Medulla oblongata (tissue), 1 donor: ENCODE data around the gene METRNL.

Experiments used
- DNase-seq: peaks from one replicate; pipeline ENCODE4 v3.0.0-alpha.2; 2015; ENCODE audit errors: extremely low spot score

METRNL gene

GRCh38 chr17:83067071-83067717, 12.2 kb upstream of the METRNL start:
- DNase-seq = no peak

- DNase-seq = no peak
Observed at GRCh38 chr17:83067718-83068261, 11.6 kb upstream of the METRNL start.

- DNase-seq = no peak
Observed at GRCh38 chr17:83068641-83069570, 10.5 kb upstream of the METRNL start.

- DNase-seq = no peak
Observed at GRCh38 chr17:83069571-83069906, 9.9 kb upstream of the METRNL start.

GRCh38 chr17:83069931-83070742, 9.3 kb upstream of the METRNL start:
- no peak for DNase-seq

GRCh38 chr17:83070800-83071341, 8.5 kb upstream of the METRNL start:
- no peak for DNase-seq

GRCh38 chr17:83071365-83071764, 8.0 kb upstream of the METRNL start:
- DNase-seq = no peak

GRCh38 chr17:83071966-83072562, 7.3 kb upstream of the METRNL start:
- no peak for DNase-seq

- DNase-seq = no peak
Observed at GRCh38 chr17:83072600-83073358, 6.6 kb upstream of the METRNL start.

GRCh38 chr17:83073389-83074063, 5.9 kb upstream of the METRNL start:
- DNase-seq = no peak

- no peak for DNase-seq
Observed at GRCh38 chr17:83074486-83075223, 4.8 kb upstream of the METRNL start.

GRCh38 chr17:83075270-83075880, 4.0 kb upstream of the METRNL start:
- no peak for DNase-seq

- no peak for DNase-seq
Observed at GRCh38 chr17:83076938-83077337, 2.5 kb upstream of the METRNL start.

- DNase-seq = no peak
Observed at GRCh38 chr17:83077411-83077810, 2.0 kb upstream of the METRNL start.

- no peak for DNase-seq
Observed at GRCh38 chr17:83077939-83078338, 1.5 kb upstream of the METRNL start.

- DNase-seq = no peak
Observed at GRCh38 chr17:83078378-83079351, 744 bp upstream of the METRNL start.

GRCh38 chr17:83079766-83080578, 563 bp downstream of the METRNL start:
- DNase-seq = no peak
